HEK293 (cell line): ENCODE data around the gene NR2F2.

ENCODE experiments used
- ZNF274 ChIP-seq, 2 experiments: fragments of 200-500 bp in 1 of 2; fragments of 450-650 bp in 1 of 2; sonication (Bioruptor generic) in 1 of 2; formaldehyde crosslinking in 1 of 2; IDR thresholded peaks; 2 replicates each; pipeline versions ENCODE4 v1.5.1 to v1.6.1; 2014 to 2016; ENCODE audit warnings: borderline replicate concordance in 1 of 2, inconsistent platforms in 1 of 2, low read length in 1 of 2, missing biosample characterization in 1 of 2, missing genetic modification characterization in 1 of 2
- ZNF623 ChIP-seq: fragments of 450-650 bp; formaldehyde crosslinking; IDR thresholded peaks from 2 replicates; pipeline ENCODE4 v1.5.1; 2016; ENCODE audit warnings: missing biosample characterization, missing genetic modification characterization
- ZNF843 ChIP-seq: fragments of 450-650 bp; formaldehyde crosslinking; IDR thresholded peaks from 2 replicates; pipeline ENCODE4 v1.5.1; 2016; ENCODE audit warnings: missing biosample characterization, missing genetic modification characterization
- TF ChIP-seq, protein P1 (sequence below): fragments of 450-650 bp; formaldehyde crosslinking; IDR thresholded peaks from 2 replicates; pipeline ENCODE4 v1.5.1; 2016; ENCODE audit warnings: missing biosample characterization, missing genetic modification characterization
- TF ChIP-seq, protein P2 (sequence below): fragments of 450-650 bp; formaldehyde crosslinking; IDR thresholded peaks from 2 replicates; pipeline ENCODE4 v1.5.1; 2016; ENCODE audit warnings: missing biosample characterization, missing genetic modification characterization

GRCh38 chr15:96297783-96298182 lies 32.7 kb upstream of the NR2F2 start:
- TF ChIP-seq, protein P1, sequence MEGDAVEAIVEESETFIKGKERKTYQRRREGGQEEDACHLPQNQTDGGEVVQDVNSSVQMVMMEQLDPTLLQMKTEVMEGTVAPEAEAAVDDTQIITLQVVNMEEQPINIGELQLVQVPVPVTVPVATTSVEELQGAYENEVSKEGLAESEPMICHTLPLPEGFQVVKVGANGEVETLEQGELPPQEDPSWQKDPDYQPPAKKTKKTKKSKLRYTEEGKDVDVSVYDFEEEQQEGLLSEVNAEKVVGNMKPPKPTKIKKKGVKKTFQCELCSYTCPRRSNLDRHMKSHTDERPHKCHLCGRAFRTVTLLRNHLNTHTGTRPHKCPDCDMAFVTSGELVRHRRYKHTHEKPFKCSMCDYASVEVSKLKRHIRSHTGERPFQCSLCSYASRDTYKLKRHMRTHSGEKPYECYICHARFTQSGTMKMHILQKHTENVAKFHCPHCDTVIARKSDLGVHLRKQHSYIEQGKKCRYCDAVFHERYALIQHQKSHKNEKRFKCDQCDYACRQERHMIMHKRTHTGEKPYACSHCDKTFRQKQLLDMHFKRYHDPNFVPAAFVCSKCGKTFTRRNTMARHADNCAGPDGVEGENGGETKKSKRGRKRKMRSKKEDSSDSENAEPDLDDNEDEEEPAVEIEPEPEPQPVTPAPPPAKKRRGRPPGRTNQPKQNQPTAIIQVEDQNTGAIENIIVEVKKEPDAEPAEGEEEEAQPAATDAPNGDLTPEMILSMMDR = no peak
- TF ChIP-seq, protein P2, sequence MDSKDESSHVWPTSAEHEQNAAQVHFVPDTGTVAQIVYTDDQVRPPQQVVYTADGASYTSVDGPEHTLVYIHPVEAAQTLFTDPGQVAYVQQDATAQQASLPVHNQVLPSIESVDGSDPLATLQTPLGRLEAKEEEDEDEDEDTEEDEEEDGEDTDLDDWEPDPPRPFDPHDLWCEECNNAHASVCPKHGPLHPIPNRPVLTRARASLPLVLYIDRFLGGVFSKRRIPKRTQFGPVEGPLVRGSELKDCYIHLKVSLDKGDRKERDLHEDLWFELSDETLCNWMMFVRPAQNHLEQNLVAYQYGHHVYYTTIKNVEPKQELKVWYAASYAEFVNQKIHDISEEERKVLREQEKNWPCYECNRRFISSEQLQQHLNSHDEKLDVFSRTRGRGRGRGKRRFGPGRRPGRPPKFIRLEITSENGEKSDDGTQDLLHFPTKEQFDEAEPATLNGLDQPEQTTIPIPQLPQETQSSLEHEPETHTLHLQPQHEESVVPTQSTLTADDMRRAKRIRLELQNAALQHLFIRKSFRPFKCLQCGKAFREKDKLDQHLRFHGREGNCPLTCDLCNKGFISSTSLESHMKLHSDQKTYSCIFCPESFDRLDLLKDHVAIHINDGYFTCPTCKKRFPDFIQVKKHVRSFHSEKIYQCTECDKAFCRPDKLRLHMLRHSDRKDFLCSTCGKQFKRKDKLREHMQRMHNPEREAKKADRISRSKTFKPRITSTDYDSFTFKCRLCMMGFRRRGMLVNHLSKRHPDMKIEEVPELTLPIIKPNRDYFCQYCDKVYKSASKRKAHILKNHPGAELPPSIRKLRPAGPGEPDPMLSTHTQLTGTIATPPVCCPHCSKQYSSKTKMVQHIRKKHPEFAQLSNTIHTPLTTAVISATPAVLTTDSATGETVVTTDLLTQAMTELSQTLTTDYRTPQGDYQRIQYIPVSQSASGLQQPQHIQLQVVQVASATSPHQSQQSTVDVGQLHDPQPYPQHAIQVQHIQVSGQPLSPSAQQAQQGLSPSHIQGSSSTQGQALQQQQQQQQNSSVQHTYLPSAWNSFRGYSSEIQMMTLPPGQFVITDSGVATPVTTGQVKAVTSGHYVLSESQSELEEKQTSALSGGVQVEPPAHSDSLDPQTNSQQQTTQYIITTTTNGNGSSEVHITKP (tag by site-specific recombination) = no peak
- TF ChIP-seq ZNF274 (IDR thresholded peaks at IDR 0.05; ENCODE audit: low read length) (no peak), ZNF274 (tag by site-specific recombination; IDR thresholded peaks at IDR 0.05; ENCODE audit: borderline replicate concordance) (no peak), ZNF623 (tag by site-specific recombination) (no peak), ZNF843 (tag by site-specific recombination) (no peak)
